ENCODE results near the gene NHS.
A peak's percentile ranks its signal among the peaks of the same experiment; 100 is the strongest.

NHS gene

GRCh38 chrX:17405225-17405969 lies 30.4 kb downstream of the NHS start:
- no peak for DNase-seq (ENCODE audit: low read depth in 2 of 3, low spot score in 1 of 3)

DNA sequence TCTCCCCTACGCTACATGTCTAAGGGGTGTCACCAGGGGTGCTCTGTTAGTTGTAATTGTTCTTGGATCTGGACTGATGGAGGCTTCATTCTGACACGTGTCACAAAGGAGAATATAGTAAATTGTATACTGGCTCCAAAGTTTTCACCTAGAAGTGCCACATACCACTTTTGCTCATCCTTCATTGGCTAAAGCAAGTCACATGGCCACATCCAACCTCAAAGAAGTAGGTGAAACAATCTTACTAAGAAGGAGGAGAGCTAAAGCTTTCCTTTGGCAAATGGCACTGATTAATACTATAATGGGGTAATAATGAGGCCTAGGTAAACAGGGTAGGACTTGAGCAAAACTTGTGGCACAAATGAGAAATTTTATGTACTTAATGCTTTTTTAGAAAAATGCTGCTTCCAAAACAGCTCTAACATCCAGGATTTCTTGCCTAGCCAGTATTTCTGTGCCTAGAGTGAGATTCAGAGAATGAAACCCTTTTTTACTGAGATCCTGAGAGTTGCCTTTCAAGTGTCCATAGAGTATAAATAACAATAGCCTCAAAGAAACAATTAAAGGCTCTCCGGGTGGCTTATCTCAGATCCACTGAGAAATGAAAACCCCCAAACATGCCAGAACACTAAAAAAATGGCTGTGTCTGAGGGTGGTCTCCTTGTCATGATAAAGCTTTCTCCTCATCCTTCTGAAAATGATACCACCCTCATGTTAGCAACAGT lies 34.7 kb downstream of the NHS start:
- DNase-seq (ENCODE audit: low read depth in 2 of 3, low spot score in 1 of 3), result no peak

- DNase-seq (ENCODE audit: low read depth in 2 of 3, low spot score in 1 of 3), result no peak
Measured at GRCh38 chrX:17410651-17411050, 35.7 kb downstream of the NHS start.

DNA sequence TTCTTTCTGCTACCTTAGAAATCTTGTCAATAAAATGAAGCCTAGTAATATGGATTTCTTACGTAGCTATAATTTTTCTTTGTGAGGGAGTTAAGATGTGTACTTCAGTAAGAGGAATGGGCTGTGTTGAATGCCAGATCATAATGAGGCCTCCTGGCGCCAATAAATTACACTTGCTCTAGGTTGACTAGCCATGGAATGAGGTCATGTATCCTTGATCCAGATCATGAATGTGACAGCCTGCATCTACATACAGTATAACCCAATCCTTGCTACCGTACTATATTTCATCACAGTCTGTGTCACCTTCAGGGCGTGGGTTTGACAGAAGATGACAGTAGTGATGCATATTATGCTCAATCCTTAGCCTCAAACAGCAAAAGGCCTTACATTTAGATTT lies 36.2 kb downstream of the NHS start:
- DNase-seq (ENCODE audit: low read depth in 2 of 3, low spot score in 1 of 3), result no peak

DNA sequence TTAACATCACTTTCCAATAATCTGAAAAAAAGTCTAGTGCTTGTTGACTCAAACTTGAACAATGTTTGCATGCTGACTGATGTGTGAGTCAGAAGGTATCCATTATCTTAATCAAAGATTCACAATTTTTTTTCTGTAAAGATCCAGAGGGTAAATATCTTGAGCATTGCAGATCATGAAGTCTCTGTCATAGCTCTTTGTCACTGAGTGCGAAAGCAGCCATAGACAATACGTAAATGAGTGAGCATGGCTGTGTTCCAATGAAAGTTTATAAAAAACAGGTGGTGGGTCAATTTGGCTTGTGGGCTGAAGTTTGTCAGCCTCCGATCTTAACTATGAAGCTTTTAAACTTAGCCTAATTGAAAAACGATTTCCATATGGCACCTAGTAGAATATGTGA lies 37.7 kb downstream of the NHS start:
- DNase-seq (ENCODE audit: low read depth in 2 of 3, low spot score in 1 of 3), result no peak

DNA sequence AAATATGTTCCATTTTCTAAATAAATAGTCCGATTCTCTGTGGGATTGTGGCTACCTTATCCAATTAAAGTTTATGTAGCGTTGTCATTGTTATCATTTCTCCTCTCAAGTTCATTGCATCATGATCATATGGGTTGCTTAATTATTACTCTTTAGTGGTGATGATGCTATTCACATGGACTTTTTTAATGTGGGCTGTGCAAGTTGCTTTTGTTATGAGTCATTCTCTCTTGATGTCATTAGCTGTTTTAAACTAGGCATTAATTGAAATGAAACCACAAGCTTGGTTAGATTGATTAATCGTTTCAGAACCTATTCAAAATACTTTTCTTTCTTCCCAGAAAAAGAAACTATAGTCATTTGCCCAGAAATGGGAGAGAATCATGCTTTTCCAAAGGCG lies 38.2 kb downstream of the NHS start:
- no peak for DNase-seq (ENCODE audit: low read depth in 2 of 3, low spot score in 1 of 3)

DNA sequence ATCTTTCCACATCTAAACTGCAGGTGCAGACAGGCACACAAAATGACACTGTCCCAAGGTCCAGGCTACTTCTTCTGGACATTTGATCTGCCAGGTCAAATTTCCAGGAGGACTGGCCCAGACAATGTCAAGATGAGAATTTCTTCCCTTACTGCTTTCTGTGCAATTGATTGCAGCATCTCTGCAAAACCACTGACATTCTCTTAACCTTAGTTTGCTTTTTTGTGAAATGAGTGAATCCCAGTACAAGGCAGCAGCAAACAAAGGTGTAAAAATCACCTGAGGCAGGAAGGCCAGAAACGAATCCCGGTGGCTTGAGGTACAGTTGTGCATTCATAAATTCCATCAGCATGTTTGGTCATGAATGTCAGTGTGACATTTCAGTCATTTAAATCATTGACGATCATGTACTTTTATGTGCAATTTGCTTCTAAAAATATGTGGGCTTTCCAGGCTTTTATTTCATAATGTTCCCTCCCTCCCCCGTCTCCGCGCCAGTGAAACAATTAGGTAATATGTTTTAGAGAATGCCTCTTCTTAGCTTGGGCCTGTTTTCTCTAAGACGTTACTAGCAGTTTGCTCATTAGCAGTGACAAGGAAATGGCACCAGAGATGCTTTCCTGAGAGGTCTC lies 39.1 kb downstream of the NHS start:
- no peak for DNase-seq (ENCODE audit: low read depth in 2 of 3, low spot score in 1 of 3)

DNA sequence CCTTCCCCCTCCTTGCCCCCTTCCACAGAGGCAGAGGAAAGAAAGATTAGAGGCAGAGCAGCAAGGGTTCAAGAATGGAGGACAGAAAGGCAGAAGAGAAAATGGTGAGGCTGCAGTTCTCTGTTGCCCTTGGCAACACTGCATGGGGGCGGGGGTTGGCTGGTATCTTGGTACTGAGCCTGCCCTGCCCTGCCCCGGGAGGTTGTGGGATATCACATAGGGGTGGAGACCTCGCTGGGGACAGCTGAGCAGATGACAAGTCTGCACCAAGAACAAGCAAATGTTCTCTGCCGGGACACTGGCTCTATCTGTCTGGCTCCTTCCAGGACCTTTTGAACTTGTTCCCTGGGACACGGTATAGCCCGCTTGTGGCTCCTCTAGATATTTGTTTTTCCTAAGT lies 39.8 kb downstream of the NHS start:
- DNase-seq (ENCODE audit: low read depth in 2 of 3, low spot score in 1 of 3), result peak in 1 of 3 donors; percentile 0

DNA sequence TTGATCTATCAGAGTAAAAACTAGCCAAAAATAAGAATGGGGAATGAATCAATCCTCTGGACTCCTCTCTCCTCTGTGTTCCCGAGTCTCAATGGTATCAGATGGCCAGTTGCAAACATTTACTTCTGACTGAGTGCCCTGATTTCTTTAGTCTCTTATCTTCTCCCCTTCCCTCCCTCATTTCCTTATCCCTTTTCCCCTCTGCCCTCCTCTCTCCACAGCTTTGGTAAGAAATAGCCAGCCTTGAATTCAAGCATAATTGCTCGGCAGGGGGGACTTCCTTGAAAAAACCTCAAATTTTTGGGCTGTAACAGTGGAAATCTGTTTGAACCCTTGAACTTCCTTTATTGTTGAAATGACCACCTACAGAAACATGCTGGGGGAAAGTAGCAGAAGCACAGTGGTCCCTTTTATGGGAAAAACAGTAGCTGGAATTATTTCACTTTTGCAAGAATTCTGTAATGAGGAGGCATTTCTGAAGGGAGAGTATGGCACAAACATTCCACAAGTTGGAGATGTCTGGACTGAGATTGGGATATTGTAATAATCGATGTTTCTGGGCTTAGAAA lies 40.3 kb downstream of the NHS start:
- DNase-seq (ENCODE audit: low read depth in 2 of 3, low spot score in 1 of 3), result no peak

DNA sequence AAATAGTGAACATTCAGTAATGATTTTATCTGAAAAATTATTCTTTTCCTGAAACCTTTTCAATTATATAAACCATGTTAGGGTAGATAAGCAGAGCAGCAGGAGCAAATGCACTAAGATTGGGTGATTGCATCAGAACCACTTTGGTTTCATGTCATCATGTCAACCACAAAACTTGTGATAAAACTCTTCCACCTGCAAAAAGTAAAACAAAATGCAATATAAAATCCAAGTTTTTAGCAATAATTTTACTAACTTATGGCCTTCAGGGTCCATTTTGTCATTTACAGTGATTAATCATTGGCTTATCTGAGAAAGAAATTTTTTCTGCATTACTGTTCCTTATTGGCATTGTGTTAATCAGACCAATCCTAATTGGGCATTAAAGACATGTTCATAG lies 42.4 kb downstream of the NHS start:
- no peak for DNase-seq (ENCODE audit: low read depth in 2 of 3, low spot score in 1 of 3)

- DNase-seq (ENCODE audit: low read depth in 2 of 3, low spot score in 1 of 3), result no peak
Measured at GRCh38 chrX:17425136-17425535, 50.1 kb downstream of the NHS start.

GRCh38 chrX:17425551-17425950 lies 50.6 kb downstream of the NHS start:
- DNase-seq (ENCODE audit: low read depth in 2 of 3, low spot score in 1 of 3), result no peak

- DNase-seq (ENCODE audit: low read depth in 2 of 3, low spot score in 1 of 3), result no peak
Measured at GRCh38 chrX:17431171-17431570, 56.2 kb downstream of the NHS start.

DNA sequence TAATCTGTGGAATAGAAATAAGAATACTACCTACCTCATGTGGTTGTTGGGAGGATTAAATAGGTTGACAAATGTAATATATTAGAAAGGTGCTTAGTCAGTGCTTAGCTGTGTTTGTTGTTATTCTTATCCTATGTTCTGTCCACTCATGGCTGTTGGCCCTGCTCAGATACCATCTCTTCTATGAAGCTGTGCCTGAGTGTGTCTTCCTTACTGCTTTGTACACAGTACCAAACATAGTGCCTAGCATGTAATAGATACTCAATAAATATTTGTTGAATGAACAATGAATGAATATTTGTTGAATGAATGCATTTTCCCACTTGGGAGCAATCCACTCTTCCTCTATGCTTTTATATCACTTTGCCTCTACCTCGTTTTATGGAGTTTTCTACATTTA lies 57.2 kb downstream of the NHS start:
- DNase-seq (ENCODE audit: low read depth in 2 of 3, low spot score in 1 of 3), result no peak

DNA sequence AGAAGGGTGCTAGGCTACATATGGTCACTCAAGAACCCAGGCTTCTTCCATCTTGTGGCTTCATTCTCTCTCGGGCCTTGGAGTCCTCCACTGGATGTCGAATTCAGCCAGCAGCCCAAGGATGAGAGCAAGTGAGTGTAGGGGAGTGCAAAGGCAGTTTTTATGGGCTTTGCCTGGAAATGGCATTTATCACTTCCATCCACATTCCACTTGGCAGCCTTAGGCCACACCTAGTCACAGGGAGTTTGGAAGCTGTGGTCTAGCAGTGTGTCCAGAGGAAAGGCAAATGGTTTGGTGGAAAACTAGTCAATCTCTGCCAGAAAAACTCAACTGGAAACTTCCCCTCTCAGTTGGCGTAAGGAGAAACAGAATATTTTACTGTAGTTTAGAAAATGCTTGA lies 59.0 kb downstream of the NHS start:
- no peak for DNase-seq (ENCODE audit: low read depth in 2 of 3, low spot score in 1 of 3)

DNA sequence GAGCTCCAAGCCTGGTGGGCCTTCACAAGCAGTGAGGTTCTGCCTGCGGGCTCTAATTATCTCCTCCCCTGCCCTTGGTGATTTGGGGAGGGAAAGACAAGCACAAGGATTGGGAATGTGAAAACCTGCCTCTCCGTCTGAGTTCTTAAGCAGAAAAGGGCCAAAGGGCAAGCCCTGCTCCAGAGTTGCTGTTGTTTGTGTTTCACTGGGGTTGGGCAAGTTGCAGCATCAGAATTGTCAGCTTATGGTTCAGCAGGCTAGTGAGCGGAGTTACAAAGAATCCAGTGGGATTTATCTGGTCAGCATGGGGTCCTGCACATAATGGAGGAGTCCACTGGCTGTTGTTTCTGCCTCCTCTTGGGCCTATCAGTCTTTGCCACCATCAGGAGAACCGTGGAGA lies 60.5 kb downstream of the NHS start:
- DNase-seq (ENCODE audit: low read depth in 2 of 3, low spot score in 1 of 3), result no peak

GRCh38 chrX:17438221-17438620 lies 63.2 kb downstream of the NHS start:
- DNase-seq (ENCODE audit: low read depth in 2 of 3, low spot score in 1 of 3), result no peak

GRCh38 chrX:17440258-17440657 lies 65.3 kb downstream of the NHS start:
- DNase-seq (ENCODE audit: low read depth in 2 of 3, low spot score in 1 of 3), result no peak

DNA sequence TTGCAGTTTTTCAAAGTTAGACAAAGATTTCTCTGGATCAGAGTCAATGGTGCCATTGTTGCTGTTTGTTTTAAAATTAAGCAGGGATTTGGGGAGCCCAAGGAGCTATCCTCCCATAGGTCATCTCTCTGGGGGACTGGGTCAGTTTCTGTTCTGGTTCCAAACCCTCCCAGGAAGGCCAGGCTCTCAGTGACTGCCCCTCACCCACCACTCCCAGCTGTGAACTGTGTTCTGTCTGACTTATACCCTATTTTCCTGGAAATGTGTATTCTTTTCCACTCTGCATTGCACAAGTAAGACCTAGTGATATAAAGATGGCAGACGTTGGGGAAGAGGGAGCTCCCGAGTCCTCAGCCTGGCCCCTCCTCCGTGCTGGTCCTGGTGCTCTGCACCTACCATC lies 65.8 kb downstream of the NHS start:
- no peak for DNase-seq (ENCODE audit: low read depth in 2 of 3, low spot score in 1 of 3)

DNA sequence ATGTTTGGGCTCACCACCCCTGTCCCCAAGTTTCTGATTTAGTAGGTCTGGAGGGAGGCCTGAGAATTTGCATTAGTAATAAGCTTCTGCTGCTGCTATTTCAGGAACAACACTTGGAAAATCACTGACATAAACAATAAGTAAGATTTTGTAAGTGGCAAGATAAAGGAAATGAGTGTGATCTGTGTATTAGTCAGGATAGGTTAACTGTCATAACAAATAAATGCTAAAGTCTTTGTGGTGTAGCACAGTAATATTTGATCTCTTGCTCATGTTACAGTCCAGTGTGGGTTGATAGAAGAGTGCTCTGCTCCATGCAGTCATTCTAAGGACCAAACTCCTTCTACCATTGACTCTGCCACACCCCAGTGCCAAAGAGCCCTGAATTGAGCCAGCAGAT lies 67.0 kb downstream of the NHS start:
- no peak for DNase-seq (ENCODE audit: low read depth in 2 of 3, low spot score in 1 of 3)

DNA sequence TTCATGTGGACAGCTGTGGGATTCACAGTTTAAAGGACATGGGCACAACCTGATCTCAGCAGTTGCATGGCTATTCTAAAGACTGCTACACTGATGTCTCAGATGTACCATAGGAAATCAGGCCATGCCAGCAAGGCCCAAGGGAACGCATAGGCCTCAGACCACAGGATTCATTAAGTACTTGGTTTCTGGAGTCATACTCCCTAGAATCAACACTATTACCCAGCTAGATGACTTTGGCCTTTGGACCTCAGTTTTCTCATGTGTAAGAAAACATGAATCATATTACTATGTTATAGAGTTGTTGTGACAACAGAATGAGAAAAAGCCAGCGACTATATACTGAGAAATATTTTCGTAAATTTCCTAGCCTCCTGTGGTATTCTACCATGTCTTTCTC lies 67.9 kb downstream of the NHS start:
- no peak for DNase-seq (ENCODE audit: low read depth in 2 of 3, low spot score in 1 of 3)

- DNase-seq (ENCODE audit: low read depth in 2 of 3, low spot score in 1 of 3), result no peak
Measured at GRCh38 chrX:17443556-17443955, 68.6 kb downstream of the NHS start.

Measured in stimulated activated CD4-positive, alpha-beta T cell treated with anti-CD3 and anti-CD28 coated beads, Interleukin-12 subunit alpha, Interleukin-12 subunit beta, amount 100 ng/mL, for 48 hours (primary cell).